Activated T-cell treated with anti-CD3 and anti-CD28 coated beads, Interleukin-2, amount 50 U/mL, for 48 hours (primary cell): Measurements from ENCODE around the gene CHKA.

Source experiments
- DNase-seq, 2 experiments: peaks; one replicate each; pipeline ENCODE4 v3.0.0-alpha.2; 2020

The CHKA gene

DNA sequence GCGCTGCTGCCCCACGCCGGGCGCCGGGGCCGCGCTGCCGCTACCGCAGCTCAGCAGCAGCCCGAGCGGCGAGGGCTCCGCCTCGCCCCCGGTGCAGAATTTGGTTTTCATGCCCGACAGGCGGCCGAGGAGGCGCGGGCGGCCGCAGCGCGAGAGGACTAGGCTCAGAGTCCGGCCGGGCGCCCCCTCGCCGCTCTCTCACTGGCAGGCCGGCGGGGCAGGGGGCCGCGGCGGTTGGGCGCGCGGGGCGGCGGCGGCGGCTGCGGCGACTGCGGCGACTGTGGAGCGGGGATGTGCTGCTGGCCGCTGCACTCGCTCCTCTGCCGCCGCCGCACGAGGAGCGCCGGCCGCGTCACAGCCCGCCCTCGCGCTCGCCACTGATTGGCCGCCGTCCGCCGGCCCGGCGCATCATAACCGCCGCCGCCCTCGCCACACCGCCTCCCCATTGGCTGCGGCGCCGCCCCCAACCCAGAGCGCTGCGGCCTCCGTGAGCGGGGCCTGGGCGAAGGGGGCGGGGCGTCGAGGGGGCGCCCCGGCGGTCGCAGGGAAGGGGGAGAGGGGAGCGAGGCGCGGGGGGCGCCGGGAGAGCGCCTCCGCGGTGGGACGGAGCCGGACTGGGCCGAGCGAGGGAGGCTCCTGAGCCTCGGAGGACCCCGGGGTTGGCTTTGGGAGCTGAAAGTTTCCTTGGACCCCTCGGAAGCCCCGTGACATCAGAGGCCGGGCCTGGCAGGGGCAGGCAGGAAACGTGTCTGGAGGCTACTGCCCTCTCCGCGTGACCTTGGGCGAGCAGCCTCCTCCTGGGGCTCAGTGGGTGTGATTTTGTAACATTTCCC is at the start of gene CHKA:
Gene CHKA, minus strand, starts transcription at position 322 of the 833 bp plus-strand sequence. Its CDS starts 211 bp downstream, at position 111.
- DNase-seq = peak; percentile 87 to 92

- no peak for DNase-seq
Observed at GRCh38 chr11:68169442-68169841, 48.3 kb upstream of the CHKA start.

DNA sequence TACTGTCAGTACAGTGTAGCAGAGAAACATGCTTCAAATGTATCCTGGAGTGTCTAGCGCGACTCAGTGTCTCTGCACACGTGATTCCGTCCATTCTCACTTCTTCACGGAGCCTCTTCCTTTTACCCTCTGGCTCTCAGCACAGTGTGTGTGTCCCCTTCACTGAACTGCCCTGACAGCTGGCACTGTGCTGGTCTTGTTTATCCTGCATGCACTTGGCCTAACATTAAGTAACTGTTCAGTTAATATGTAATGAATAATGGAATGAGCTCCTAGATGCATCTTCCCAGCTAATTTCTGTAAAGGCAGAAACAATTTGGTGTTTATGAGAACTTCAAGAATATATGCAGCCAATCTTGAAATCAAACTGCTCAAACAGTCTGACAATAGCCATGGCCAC is 47.5 kb upstream of the CHKA start:
- DNase-seq = no peak

- no peak for DNase-seq
Observed at GRCh38 chr11:68167474-68167873, 46.3 kb upstream of the CHKA start.

DNA sequence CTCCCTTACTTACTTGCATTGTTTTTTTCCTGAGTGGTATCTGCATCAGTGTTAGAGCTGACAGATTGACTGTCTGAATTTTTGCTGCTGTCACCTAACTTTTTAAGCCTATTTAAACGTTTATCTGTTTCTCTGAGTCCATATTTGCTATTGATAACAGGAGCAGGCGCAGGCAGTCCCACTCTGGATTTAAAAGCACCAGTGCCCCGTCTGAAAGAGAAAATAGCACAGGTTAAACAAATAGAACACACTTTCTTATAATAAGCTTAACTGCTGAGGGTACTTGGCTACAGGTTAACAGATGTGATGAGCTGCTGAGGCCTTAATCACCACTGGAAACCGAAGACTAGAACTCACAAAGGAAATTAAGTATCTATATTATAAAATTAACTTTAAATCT is 45.8 kb upstream of the CHKA start:
- no peak for DNase-seq

DNA sequence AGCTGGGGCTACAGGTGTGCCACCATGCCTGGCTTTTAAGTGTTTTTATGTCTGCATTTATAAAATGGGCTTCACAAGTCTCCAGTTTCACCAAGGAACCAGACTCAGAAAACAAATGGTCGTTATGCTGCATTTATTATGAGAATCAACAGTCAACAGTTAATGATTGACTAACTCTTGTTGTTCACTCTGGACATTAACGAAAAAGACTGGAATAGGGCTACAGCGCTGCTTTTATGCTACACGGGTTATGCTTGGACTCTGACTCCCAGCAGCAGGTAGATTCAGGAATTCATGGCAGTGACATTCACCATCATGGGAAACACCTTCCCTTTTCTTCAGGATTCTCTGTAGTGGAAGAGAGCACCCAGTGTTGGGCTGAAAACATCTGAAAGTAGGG is 44.4 kb upstream of the CHKA start:
- DNase-seq = no peak

GRCh38 chr11:68164437-68164836 is 43.2 kb upstream of the CHKA start:
- DNase-seq = no peak

- no peak for DNase-seq
Observed at GRCh38 chr11:68163691-68164090, 42.5 kb upstream of the CHKA start.

DNA sequence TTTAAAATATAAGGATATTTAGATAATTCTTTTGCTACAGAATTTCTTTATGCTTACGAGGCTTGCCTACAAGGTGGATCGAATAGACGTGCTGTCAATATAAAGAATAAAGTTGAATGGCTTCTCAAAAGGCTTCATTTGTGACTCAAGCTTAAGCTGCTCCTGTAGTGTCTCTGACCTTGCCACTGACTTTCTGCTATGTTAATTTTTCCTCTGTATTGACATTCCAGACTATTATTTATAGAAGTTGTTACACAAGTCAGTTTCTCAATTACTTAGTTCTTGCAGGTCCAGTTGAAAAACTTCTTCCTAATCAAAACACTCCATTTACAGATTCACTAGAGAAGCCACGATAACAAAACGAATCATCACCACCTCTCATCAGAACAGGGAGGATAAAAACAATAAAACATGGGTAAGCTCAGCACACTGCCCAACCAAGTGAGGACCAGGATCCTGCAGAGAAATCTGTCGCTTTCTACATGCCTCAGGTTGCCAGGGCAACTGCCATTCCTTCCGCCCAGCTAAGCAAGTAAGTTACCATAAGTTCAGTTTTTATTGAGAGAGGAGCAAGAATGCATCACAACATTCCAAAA is 39.0 kb upstream of the CHKA start:
- no peak for DNase-seq

GRCh38 chr11:68159665-68160064 is 38.5 kb upstream of the CHKA start:
- DNase-seq = no peak

GRCh38 chr11:68159161-68159560 is 38.0 kb upstream of the CHKA start:
- DNase-seq = no peak

DNA sequence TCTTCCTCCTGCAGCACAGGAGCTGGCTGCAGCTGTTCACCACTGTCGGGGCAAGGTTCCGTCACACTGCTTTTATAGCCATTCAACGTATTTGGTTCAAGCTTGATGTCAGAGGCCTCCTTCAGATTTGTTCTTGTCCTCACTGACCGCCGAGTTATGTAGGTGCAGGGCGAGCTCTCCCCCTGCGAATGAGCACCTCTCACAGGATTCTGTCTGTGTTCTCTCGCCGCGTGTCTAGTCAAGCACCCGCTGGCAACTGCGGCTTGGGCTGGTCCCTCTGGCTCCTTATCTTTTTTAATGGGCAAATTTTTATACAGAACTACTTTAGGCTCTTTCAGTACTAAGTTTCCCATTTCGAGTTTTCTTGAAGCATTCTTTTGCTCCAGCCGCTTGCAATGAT is 37.4 kb upstream of the CHKA start:
- DNase-seq = no peak

GRCh38 chr11:68153742-68154141 is 32.6 kb upstream of the CHKA start:
- no peak for DNase-seq

DNA sequence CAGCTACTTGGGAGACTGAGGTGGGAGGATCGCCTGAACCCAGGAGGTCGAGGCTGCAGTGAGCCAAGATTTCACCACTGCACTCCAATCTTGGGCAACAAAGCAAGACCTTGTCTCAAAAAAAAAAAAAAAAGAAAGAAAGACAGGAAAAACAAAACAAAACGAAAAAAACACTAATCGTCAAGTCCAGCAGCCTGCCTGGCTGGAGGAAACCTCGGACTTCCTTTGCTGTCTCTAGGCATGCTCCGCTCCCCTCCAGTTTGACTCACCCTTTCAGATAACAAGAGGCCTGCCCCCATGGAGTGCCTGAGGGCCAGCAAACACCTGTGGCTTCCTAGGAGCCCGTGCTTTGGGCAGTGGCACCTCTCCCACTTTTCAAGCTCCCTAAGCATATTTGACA is 28.8 kb upstream of the CHKA start:
- DNase-seq = no peak

- DNase-seq = no peak
Observed at GRCh38 chr11:68149417-68149816, 28.2 kb upstream of the CHKA start.

- no peak for DNase-seq
Observed at GRCh38 chr11:68148879-68149278, 27.7 kb upstream of the CHKA start.

GRCh38 chr11:68148071-68148805 is 27.1 kb upstream of the CHKA start:
- no peak for DNase-seq

- DNase-seq = no peak
Observed at GRCh38 chr11:68146704-68147474, 25.7 kb upstream of the CHKA start.

- no peak for DNase-seq
Observed at GRCh38 chr11:68146010-68146540, 24.9 kb upstream of the CHKA start.

DNA sequence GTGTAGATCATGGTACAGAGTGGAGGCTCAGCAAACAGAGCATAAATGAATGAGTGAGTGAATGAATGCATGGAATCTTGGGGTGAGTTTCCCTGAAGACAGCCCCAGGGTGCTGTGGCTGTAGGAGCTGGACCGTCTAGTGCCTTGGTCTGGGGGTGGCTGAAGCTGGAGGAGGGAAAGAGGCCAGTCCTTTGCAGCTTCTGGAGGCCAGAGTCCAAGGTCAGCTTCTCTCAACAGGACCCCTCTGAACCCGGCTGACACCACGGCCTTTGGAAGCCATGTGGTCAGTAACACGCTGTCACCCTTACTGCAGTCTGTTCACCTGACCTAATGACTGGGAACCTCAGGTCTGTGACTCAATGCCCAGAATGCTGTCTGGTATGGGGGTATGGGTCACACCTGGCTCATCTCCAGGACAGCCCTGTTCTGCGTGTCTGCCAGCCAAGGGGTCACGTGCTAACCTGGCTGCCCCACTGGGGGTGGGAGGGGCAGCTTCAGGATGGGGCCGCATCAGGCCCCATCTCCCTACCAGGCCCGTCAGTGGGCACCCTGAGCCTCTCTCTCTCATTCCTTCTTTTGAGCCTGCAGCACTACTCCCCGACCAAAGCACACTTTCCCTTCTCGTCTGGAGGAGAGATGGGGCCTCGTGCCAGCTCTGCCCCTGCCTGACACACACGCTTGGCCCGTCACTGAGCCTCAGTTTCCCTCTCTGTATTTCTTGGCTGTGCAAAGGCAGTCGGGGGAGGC is 24.1 kb upstream of the CHKA start:
- no peak for DNase-seq

- no peak for DNase-seq
Observed at GRCh38 chr11:68143310-68143689, 22.1 kb upstream of the CHKA start.
